HG03066 (cell line): ENCODE results near the gene PSME1.

ENCODE experiments used
- ATAC-seq: cut with Tn5 transposase; IDR thresholded peaks from one replicate; pipeline ENCODE4 v1.9.1; 2021; ENCODE audit warnings: low read depth; ENCODE audit not compliant: unreplicated experiment

The PSME1 gene

GRCh38 chr14:24127673-24128072, 8.3 kb upstream of the PSME1 start:
- ATAC-seq = no peak

GRCh38 chr14:24129410-24129998, 6.5 kb upstream of the PSME1 start:
- no peak for ATAC-seq

GRCh38 chr14:24130380-24130716, 5.6 kb upstream of the PSME1 start, which contains the start of gene FITM1:
Gene FITM1 (plus strand): TSS chr14:24130659. CDS start chr14:24131564, 905 bp downstream.
- ATAC-seq = no peak

- no peak for ATAC-seq
Observed at GRCh38 chr14:24130717-24131548, 5.1 kb upstream of the PSME1 start.

GRCh38 chr14:24131549-24131966, 4.4 kb upstream of the PSME1 start:
- ATAC-seq = no peak

GRCh38 chr14:24132061-24132685, 3.8 kb upstream of the PSME1 start:
- no peak for ATAC-seq

GRCh38 chr14:24132976-24133375, 3.0 kb upstream of the PSME1 start:
- no peak for ATAC-seq

GRCh38 chr14:24133735-24134134, 2.3 kb upstream of the PSME1 start:
- ATAC-seq = no peak

- ATAC-seq = peak; percentile 12
Observed at GRCh38 chr14:24135584-24135833, 485 bp upstream of the PSME1 start.

- ATAC-seq = no peak
Observed at GRCh38 chr14:24136684-24137528, 912 bp downstream of the PSME1 start.

- ATAC-seq = no peak
Observed at GRCh38 chr14:24137529-24138395, 1.8 kb downstream of the PSME1 start.

GRCh38 chr14:24138396-24139271, 2.6 kb downstream of the PSME1 start:
- no peak for ATAC-seq

- ATAC-seq = no peak
Observed at GRCh38 chr14:24139272-24139934, 3.4 kb downstream of the PSME1 start.

- ATAC-seq = peak; percentile 81
Observed at GRCh38 chr14:24141097-24141880, 5.3 kb downstream of the PSME1 start, which contains the start of gene EMC9. Gene EMC9 (minus strand): TSS chr14:24141591. CDS start chr14:24141304, 287 bp downstream.

- ATAC-seq = no peak
Observed at GRCh38 chr14:24143511-24143910, 7.5 kb downstream of the PSME1 start.

- ATAC-seq = no peak
Observed at GRCh38 chr14:24144451-24144850, 8.5 kb downstream of the PSME1 start.

GRCh38 chr14:24145219-24145618, 9.2 kb downstream of the PSME1 start:
- no peak for ATAC-seq
